ENCODE data around the gene LYRM2. TPM values are rescaled to one million over a fixed set of nuclear protein-coding genes. Genes with fewer than 3 reads are reported as not detected.

The LYRM2 gene
- total RNA-seq, 1 donor from 2014 or later, result 25.9 TPM

Other genes starting within 250 kb of the LYRM2 start
- gene RRAGD, start 226.5 kb downstream of the LYRM2 start, total RNA-seq, result 28.7 TPM
- gene ANKRD6, start 205.6 kb downstream of the LYRM2 start, total RNA-seq, result 7.1 TPM
- 33.8 TPM for gene MDN1, start 181.0 kb upstream of the LYRM2 start, total RNA-seq
- gene CASP8AP2, start 191.1 kb upstream of the LYRM2 start, total RNA-seq, result 12.4 TPM